ENCODE measurements around the gene PTCD2. TPM values are rescaled to one million over a fixed set of nuclear protein-coding genes. Genes with fewer than 3 reads are reported as not detected.
"Not testable (repeated sequence)": the region's sequence is repeated elsewhere in the genome, so short reads cannot be mapped to it uniquely, and the experiment has no call there.

Gene PTCD2
- total RNA-seq, 2 donors from 2014 or later, result 8.9 to 10.2 TPM

DNA sequence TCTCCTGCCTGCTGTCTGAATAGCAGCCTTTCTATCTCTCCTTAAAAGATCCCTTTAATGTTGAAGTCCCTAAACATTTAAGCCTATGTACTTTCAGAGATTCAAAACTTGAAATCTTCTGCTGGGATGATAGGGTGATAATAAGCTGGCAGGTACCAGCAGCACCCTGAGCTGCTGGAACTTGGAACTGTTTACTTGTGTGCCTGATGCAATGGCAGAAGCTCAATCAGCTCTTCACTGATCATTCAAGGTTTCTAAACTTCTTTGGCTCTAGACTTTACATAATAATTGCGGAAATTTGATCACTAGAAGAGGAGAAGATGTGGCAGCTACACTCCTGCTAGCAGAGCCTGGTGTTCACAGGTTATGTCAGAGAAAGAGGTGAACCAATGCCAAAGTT, 27.8 kb upstream of the PTCD2 start:
- TF ChIP-seq, protein P1, sequence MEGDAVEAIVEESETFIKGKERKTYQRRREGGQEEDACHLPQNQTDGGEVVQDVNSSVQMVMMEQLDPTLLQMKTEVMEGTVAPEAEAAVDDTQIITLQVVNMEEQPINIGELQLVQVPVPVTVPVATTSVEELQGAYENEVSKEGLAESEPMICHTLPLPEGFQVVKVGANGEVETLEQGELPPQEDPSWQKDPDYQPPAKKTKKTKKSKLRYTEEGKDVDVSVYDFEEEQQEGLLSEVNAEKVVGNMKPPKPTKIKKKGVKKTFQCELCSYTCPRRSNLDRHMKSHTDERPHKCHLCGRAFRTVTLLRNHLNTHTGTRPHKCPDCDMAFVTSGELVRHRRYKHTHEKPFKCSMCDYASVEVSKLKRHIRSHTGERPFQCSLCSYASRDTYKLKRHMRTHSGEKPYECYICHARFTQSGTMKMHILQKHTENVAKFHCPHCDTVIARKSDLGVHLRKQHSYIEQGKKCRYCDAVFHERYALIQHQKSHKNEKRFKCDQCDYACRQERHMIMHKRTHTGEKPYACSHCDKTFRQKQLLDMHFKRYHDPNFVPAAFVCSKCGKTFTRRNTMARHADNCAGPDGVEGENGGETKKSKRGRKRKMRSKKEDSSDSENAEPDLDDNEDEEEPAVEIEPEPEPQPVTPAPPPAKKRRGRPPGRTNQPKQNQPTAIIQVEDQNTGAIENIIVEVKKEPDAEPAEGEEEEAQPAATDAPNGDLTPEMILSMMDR (IDR thresholded peaks at IDR 0.05), result no peak
- TF ChIP-seq POLR2AphosphoS5 (IDR thresholded peaks at IDR 0.05) (no peak), POLR2A (IDR thresholded peaks at IDR 0.05) (no peak)
- H3K27me3 ChIP-seq (replicated peaks; ENCODE audit: insufficient read depth), result no peaks in the 10 kb centered on the region
- H3K9me3 ChIP-seq, result no peaks in the 10 kb centered on the region
- intact Hi-C loops (cut with DNase I), result no loop called here
- WGBS, result 79% methylated on average over 1 of the region's 1 CpG
- H3K27ac ChIP-seq, result no peak overlapping the region
- H3K4me3 ChIP-seq, result no peak overlapping the region
- no peaks in the 10 kb centered on the region for H3K36me3 ChIP-seq
- no peak for DNase-seq (ENCODE audit: low spot score)
- H3K4me1 ChIP-seq (replicated peaks), result no peaks in the 10 kb centered on the region

DNA sequence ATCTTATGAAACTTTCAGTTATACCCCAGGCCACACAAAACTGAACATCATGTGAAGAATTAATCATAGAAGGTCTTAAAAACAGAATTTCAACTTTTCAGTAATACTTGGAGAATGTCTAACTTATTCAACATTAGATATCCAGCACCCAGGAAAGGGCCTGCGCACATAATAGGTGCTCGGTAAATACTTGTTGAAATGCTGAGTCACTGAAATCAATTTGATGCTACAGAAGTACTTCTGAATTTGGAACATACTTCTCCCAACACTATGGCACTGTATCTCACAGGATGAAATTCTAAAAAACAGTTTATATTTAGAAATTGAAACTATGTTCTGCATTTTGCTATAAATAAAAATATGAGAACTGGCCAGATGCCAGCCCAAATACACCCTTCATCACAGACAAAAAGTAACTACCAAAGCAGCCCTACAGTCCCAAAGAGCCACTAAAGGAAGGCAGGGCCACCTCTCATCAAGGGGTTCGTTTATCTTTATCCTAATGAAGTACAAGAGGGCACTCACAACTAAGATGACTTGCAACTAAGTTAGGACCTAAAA, 26.6 kb upstream of the PTCD2 start:
- TF ChIP-seq POLR2A (IDR thresholded peaks at IDR 0.05) (no peak), POLR2AphosphoS5 (IDR thresholded peaks at IDR 0.05) (no peak)
- TF ChIP-seq, protein P1 (IDR thresholded peaks at IDR 0.05), result no peak
- WGBS, result 89% methylated on average over 3 of the region's 3 CpGs
- Histone ChIP-seq H3K4me3 (no peak overlapping the region), H3K27ac (no peak overlapping the region), H3K27me3 (replicated peaks; ENCODE audit: insufficient read depth) (no peaks in the 10 kb centered on the region), H3K36me3 (no peaks in the 10 kb centered on the region), H3K4me1 (replicated peaks) (no peaks in the 10 kb centered on the region), H3K9me3 (no peaks in the 10 kb centered on the region)
- intact Hi-C loops (cut with DNase I), result no loop called here
- no peak for DNase-seq (ENCODE audit: low spot score)

DNA sequence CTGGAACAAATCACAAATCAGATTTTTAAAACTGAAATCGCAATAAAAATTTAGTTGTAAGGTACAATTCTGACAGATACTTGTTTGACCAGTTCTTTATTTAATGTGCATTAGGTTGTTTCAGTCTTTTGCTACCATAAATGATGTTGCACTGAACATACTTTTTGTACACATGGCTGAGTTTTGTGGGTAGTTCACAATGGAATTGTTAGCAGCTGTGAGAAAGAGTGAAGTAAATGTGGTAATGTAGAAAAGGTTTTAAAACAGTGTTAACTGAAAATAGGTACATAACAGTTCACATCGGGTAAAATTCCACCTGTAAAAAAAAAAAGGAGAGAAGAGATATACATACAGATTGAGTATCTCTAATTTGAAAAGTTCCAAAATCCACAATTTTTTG, 25.7 kb upstream of the PTCD2 start:
- Histone ChIP-seq H3K36me3 (no peaks in the 10 kb centered on the region), H3K9me3 (no peaks in the 10 kb centered on the region), H3K27ac (no peak overlapping the region), H3K4me3 (no peak overlapping the region), H3K27me3 (replicated peaks; ENCODE audit: insufficient read depth) (no peaks in the 10 kb centered on the region), H3K4me1 (replicated peaks) (no peaks in the 10 kb centered on the region)
- no peak for TF ChIP-seq POLR2AphosphoS5 (IDR thresholded peaks at IDR 0.05)
- no peak for TF ChIP-seq POLR2A (IDR thresholded peaks at IDR 0.05)
- TF ChIP-seq, protein P1 (IDR thresholded peaks at IDR 0.05), result no peak
- DNase-seq (ENCODE audit: low spot score), result no peak
- WGBS, result 65% methylated on average over 2 of the region's 2 CpGs
- intact Hi-C loops (cut with DNase I), result no loop called here

DNA sequence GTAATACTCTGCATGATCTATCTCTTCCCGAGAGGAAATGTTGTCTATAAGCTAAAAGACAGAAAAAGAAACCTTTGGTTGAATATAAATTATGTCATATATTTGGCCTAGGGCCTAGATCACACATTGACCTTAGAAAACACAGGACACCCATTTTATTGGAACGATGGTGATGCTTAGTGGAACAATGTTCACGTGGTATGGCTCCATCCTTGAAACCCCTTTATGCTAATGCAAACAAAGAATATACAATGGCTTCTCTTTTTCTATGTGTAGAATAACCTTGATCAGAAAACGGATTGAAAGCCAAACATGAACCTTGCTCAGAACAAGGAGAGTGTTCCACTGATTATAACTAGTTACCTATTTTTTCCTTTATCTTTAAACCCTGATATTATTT, 24.6 kb upstream of the PTCD2 start:
- intact Hi-C loops (cut with DNase I), result no loop called here
- 78% methylated on average over 4 of the region's 4 CpGs for WGBS
- H3K36me3 ChIP-seq, result no peaks in the 10 kb centered on the region
- H3K4me3 ChIP-seq, result no peak overlapping the region
- TF ChIP-seq, protein P1 (IDR thresholded peaks at IDR 0.05), result no peak
- TF ChIP-seq POLR2AphosphoS5 (IDR thresholded peaks at IDR 0.05), result no peak
- no peak for TF ChIP-seq POLR2A (IDR thresholded peaks at IDR 0.05)
- no peak overlapping the region for H3K27ac ChIP-seq
- DNase-seq (ENCODE audit: low spot score), result no peak
- H3K27me3 ChIP-seq (replicated peaks; ENCODE audit: insufficient read depth), result no peaks in the 10 kb centered on the region
- no peaks in the 10 kb centered on the region for H3K9me3 ChIP-seq
- no peaks in the 10 kb centered on the region for H3K4me1 ChIP-seq (replicated peaks)

DNA sequence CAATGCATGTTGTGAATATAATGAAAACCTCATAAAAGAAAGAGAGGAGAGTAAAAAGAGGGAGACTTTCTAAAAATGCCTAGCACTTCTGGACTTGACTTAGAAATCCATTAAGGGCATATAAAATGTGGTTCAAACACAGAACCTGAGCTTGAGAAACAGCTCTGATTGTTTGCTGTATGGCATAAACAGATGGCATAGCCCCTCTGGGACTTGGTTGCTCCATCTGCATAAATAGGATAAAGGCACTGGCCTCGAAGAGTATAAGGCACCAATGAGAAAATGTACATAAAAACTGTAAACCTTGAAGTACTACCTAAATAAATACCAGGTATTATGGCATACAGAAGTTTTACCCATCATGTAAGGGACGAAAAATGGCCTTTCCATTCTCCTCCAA, 23.9 kb upstream of the PTCD2 start:
- Histone ChIP-seq H3K4me1 (replicated peaks) (no peaks in the 10 kb centered on the region), H3K27me3 (replicated peaks; ENCODE audit: insufficient read depth) (no peaks in the 10 kb centered on the region), H3K4me3 (no peak overlapping the region), H3K36me3 (no peaks in the 10 kb centered on the region), H3K27ac (no peak overlapping the region), H3K9me3 (no peaks in the 10 kb centered on the region)
- DNase-seq (ENCODE audit: low spot score), result no peak
- WGBS, result 74% methylated on average over 2 of the region's 2 CpGs
- intact Hi-C loops (cut with DNase I), result no loop called here
- no peak for TF ChIP-seq POLR2AphosphoS5 (IDR thresholded peaks at IDR 0.05)
- TF ChIP-seq, protein P1 (IDR thresholded peaks at IDR 0.05), result no peak

DNA sequence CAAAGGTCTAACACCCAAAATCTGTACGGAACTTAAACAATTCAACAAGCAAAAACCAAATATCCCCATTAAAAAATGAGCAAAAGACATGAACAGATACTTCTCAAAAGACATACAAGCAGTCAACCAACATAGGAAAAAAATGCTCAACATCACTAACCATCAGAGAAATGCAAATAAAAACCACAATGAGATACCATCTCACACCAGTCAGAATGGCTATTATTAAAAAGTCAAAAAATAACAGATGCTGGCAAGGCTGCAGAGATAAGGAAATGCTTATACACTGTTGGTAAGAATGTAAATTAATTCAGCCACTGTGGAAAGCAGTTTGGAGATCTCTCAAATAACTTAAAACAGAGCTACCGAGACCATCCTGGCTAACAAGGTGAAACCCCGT, 22.0 kb upstream of the PTCD2 start:
- DNase-seq (ENCODE audit: low spot score); H3K4me3 ChIP-seq; H3K27me3 ChIP-seq (replicated peaks; ENCODE audit: insufficient read depth); H3K36me3 ChIP-seq; intact Hi-C loops (cut with DNase I); H3K9me3 ChIP-seq; H3K4me1 ChIP-seq (replicated peaks); H3K27ac ChIP-seq: not testable (repeated sequence)
- WGBS, result 97% methylated on average over 3 of the region's 3 CpGs
